PC-9 (cell line): Measurements from ENCODE around the gene PARM1. TPM values are rescaled to one million over a fixed set of nuclear protein-coding genes. Genes with fewer than 3 reads are reported as not detected.

ENCODE experiments used
- BruUV-seq: library from RNA; stranded (reverse); fragments of 400-500 nt; replicated peaks from 2 replicates; lab custom pipeline; 2021; lab: Mats Ljungman, UMichigan
- CTCF ChIA-PET: fragments of 300-600 bp; sonication (Branson Sonifier 250); formaldehyde crosslinking; loops from one replicate; lab custom pipeline; 2022; ENCODE audit warnings: antibody characterized with exemption; lab: Charles Lee
- POLR2A ChIA-PET: fragments of 300-600 bp; sonication (Branson Sonifier 250); formaldehyde crosslinking; loops from one replicate; lab custom pipeline; 2022; ENCODE audit warnings: antibody characterized with exemption; ENCODE audit not compliant: unreplicated experiment; lab: Charles Lee
- DNase-seq, 2 experiments: peaks; one replicate each; pipeline versions ENCODE4 v3.0.0 to v3.0.0-alpha.2; 2015 to 2022; ENCODE audit warnings: mixed read lengths in 1 of 2
- H2AFZ ChIP-seq: fragments of 200-600 bp; sonication (generic); 2 replicates; pipeline ENCODE4 v1.8.1; 2017; ENCODE audit warnings: antibody characterized with exemption
- H3F3A ChIP-seq: fragments of 200-600 bp; sonication (generic); 2 replicates; pipeline ENCODE4 v1.8.1; 2017; ENCODE audit warnings: antibody characterized with exemption, mild to moderate bottlenecking, low read depth; ENCODE audit not compliant: insufficient read depth
- H3K27ac ChIP-seq: fragments of 200-600 bp; sonication (generic); 2 replicates; pipeline ENCODE4 v1.6.1; 2016; ENCODE audit warnings: mixed run types
- H3K27me3 ChIP-seq: fragments of 200-600 bp; sonication (generic); 2 replicates; pipeline ENCODE4 v1.6.1; 2016; ENCODE audit warnings: low read depth, mixed run types; ENCODE audit not compliant: insufficient read depth
- H3K36me3 ChIP-seq: fragments of 200-600 bp; sonication (generic); 2 replicates; pipeline ENCODE4 v1.6.1; 2016; ENCODE audit warnings: low read depth, mixed run types
- H3K4me1 ChIP-seq: fragments of 200-600 bp; sonication (generic); replicated peaks from 2 replicates; pipeline ENCODE4 v1.6.1; 2016; ENCODE audit warnings: mixed run types; ENCODE audit not compliant: insufficient read depth
- H3K4me2 ChIP-seq: fragments of 200-600 bp; sonication (generic); 2 replicates; pipeline ENCODE4 v1.6.1; 2017; ENCODE audit warnings: mixed run types
- H3K4me3 ChIP-seq: fragments of 200-600 bp; sonication (generic); 2 replicates; pipeline ENCODE4 v1.6.1; 2016; ENCODE audit warnings: mixed run types
- H3K79me2 ChIP-seq: fragments of 200-600 bp; sonication (generic); 2 replicates; pipeline ENCODE4 v1.6.1; 2017; ENCODE audit warnings: low read depth, mixed run types
- H3K9me2 ChIP-seq: fragments of 200-600 bp; sonication (generic); 2 replicates; pipeline ENCODE4 v1.8.1; 2017; ENCODE audit warnings: mild to moderate bottlenecking; ENCODE audit not compliant: insufficient read depth
- H3K9me3 ChIP-seq: fragments of 200-600 bp; sonication (generic); 2 replicates; pipeline ENCODE4 v1.8.1; 2016; ENCODE audit warnings: low read depth; ENCODE audit not compliant: insufficient read depth
- H4K20me1 ChIP-seq: fragments of 200-600 bp; sonication (generic); 2 replicates; pipeline ENCODE4 v1.8.1; 2017; ENCODE audit not compliant: insufficient read depth
- CTCF ChIP-seq: fragments of 200-600 bp; sonication (generic); conservative IDR thresholded peaks from 2 replicates; pipeline ENCODE4 v1.6.1; 2017; ENCODE audit warnings: mixed run types, antibody characterized with exemption, mild to moderate bottlenecking, moderate library complexity
- EZH2 ChIP-seq: fragments of 200-600 bp; sonication (generic); IDR thresholded peaks from 2 replicates; pipeline ENCODE4 v1.8.0; 2017; ENCODE audit warnings: antibody characterized with exemption, low read depth
- intact Hi-C: fragments of 100-400 bp; cut with micrococcal nuclease; formaldehyde crosslinking; loops from one replicate; pipeline ENCODE4 v1.10.0; 2022; ENCODE audit not compliant: unreplicated experiment
- total RNA-seq: library from RNA; stranded (reverse); gene quantifications from 2 replicates; pipeline ENCODE4 v1.2.3, GENCODE V29; 2021

PARM1 gene
- total RNA-seq, 1 experiment from 2014 or later: 0.44 TPM

DNA sequence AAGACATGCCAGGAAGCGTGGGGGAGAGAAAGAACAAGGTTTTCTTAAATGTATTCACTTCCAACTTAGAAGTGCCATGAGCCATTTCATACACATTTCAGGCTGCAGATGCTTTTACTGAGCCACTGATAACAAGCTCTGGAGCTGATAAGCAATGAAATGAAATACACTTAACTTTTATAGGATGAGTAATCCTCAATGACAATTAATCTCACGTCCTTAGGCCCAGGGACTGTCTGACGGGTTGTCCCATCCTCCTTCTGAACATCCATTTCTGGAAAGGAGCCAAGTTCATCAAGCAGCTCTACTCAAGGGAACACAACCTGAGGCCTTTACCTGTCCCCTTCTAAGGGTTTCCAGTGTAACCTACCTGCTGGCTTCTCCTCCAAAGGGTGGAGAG, 121.2 kb downstream of the PARM1 start:
- no peak for TF ChIP-seq EZH2
- no peak for TF ChIP-seq CTCF
- ChIA-PET CTCF (no interaction called here), POLR2A (no interaction called here)
- no peak overlapping the region for H3K4me2 ChIP-seq
- BruUV-seq: no TSS peak
- DNase-seq: no peak
- H3K36me3 ChIP-seq: no peaks in the 10 kb centered on the region
- H3K79me2 ChIP-seq: no peaks in the 10 kb centered on the region
- no peaks in the 10 kb centered on the region for H4K20me1 ChIP-seq
- no peaks in the 10 kb centered on the region for H3K4me1 ChIP-seq
- no peak overlapping the region for H3K27ac ChIP-seq
- H3F3A ChIP-seq: no peaks in the 10 kb centered on the region
- no peak overlapping the region for H3K4me3 ChIP-seq
- H2AFZ ChIP-seq: no peak overlapping the region
- intact Hi-C loops: no loop called here
- no peaks in the 10 kb centered on the region for H3K9me3 ChIP-seq
- H3K27me3 ChIP-seq: no peaks in the 10 kb centered on the region
- no peaks in the 10 kb centered on the region for H3K9me2 ChIP-seq

GRCh38 chr4:75056277-75056676, 123.4 kb downstream of the PARM1 start:
- Histone ChIP-seq H3K9me2 (no peaks in the 10 kb centered on the region), H4K20me1 (no peaks in the 10 kb centered on the region), H3K9me3 (no peaks in the 10 kb centered on the region), H3K27me3 (no peaks in the 10 kb centered on the region), H2AFZ (no peak overlapping the region), H3K36me3 (no peaks in the 10 kb centered on the region), H3K4me1 (no peaks in the 10 kb centered on the region), H3K4me2 (no peak overlapping the region), H3K79me2 (no peaks in the 10 kb centered on the region), H3K27ac (no peak overlapping the region), H3F3A (no peaks in the 10 kb centered on the region), H3K4me3 (no peak overlapping the region)
- no peak for TF ChIP-seq CTCF
- TF ChIP-seq EZH2: no peak
- DNase-seq: no peak
- intact Hi-C loops: no loop called here
- BruUV-seq: no TSS peak
- CTCF ChIA-PET: no interaction called here
- POLR2A ChIA-PET: no interaction called here

- intact Hi-C loops: no loop called here
- no TSS peak for BruUV-seq
- Histone ChIP-seq H3F3A (no peaks in the 10 kb centered on the region), H2AFZ (no peak overlapping the region), H3K79me2 (no peaks in the 10 kb centered on the region), H3K4me1 (no peaks in the 10 kb centered on the region), H3K36me3 (no peaks in the 10 kb centered on the region), H3K4me2 (no peak overlapping the region), H3K9me3 (no peaks in the 10 kb centered on the region), H3K27me3 (no peaks in the 10 kb centered on the region), H3K9me2 (no peaks in the 10 kb centered on the region), H3K4me3 (no peak overlapping the region), H4K20me1 (no peaks in the 10 kb centered on the region), H3K27ac (no peak overlapping the region)
- POLR2A ChIA-PET: no interaction called here
- TF ChIP-seq EZH2 (no peak), CTCF (no peak)
- CTCF ChIA-PET: no interaction called here
- DNase-seq: no peak
Observed at GRCh38 chr4:75057369-75057768, 124.5 kb downstream of the PARM1 start.
